Measurements from ENCODE around the gene LOXHD1.

LOXHD1 gene

DNA sequence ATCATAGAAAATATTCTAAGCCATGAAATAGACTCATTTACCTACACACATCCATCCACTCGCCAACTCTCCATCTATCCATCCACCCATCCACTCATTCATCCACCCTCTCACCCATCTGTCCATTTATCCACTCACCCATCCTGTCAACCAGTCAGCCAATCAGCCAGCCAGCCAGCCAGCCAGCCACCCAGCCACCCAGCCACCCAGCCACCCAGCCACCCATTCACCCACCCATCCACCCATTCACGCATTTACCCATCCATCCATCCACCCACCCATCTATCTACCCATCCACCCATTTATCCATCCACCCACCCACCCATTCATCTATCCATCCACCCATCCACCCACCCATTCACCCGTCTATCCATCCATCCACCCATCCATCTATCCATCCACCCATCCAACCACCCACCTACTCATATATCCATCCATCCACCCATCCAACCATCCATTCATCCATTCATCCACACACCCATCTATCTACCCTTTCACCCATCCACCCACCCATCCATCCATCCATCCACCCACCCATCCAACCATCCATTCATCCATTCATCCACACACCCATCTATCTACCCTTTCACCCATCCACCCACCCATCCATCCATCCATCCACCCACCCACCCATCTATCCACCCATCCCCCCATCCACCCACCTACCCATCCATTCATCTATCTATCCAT lies 185.1 kb downstream of the LOXHD1 start:
- no peak overlapping the region for H3K4me3 ChIP-seq (replicated peaks; ENCODE audit: insufficient read depth, low read length)
- no peak for DNase-seq (ENCODE audit: low read depth in 1 of 2, low spot score in 1 of 2)
- no peak overlapping the region for H3K27ac ChIP-seq (replicated peaks)
- H3K27me3 ChIP-seq (ENCODE audit: insufficient read depth, poor library complexity, severe bottlenecking): peaks cover 8% of the 10 kb centered on the region
- no peak for TF ChIP-seq SPI1 (IDR thresholded peaks at IDR 0.05; ENCODE audit: borderline replicate concordance, low read depth)
- TF ChIP-seq, protein P1, sequence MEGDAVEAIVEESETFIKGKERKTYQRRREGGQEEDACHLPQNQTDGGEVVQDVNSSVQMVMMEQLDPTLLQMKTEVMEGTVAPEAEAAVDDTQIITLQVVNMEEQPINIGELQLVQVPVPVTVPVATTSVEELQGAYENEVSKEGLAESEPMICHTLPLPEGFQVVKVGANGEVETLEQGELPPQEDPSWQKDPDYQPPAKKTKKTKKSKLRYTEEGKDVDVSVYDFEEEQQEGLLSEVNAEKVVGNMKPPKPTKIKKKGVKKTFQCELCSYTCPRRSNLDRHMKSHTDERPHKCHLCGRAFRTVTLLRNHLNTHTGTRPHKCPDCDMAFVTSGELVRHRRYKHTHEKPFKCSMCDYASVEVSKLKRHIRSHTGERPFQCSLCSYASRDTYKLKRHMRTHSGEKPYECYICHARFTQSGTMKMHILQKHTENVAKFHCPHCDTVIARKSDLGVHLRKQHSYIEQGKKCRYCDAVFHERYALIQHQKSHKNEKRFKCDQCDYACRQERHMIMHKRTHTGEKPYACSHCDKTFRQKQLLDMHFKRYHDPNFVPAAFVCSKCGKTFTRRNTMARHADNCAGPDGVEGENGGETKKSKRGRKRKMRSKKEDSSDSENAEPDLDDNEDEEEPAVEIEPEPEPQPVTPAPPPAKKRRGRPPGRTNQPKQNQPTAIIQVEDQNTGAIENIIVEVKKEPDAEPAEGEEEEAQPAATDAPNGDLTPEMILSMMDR (IDR thresholded peaks at IDR 0.05; ENCODE audit: insufficient read depth, low read length): no peak
- TF ChIP-seq REST (IDR thresholded peaks at IDR 0.05; ENCODE audit: insufficient replicate concordance, low read depth): no peak
- no peak for TF ChIP-seq POLR2AphosphoS5 (IDR thresholded peaks at IDR 0.05; ENCODE audit: low read depth)
- TF ChIP-seq GABPA (IDR thresholded peaks at IDR 0.05; ENCODE audit: low read depth): no peak

- no peak for DNase-seq (ENCODE audit: low read depth in 1 of 2, low spot score in 1 of 2)
- TF ChIP-seq REST (IDR thresholded peaks at IDR 0.05; ENCODE audit: insufficient replicate concordance, low read depth): no peak
- no peak for TF ChIP-seq GABPA (IDR thresholded peaks at IDR 0.05; ENCODE audit: low read depth)
- TF ChIP-seq, protein P1 (IDR thresholded peaks at IDR 0.05; ENCODE audit: insufficient read depth, low read length): no peak
- TF ChIP-seq POLR2AphosphoS5 (IDR thresholded peaks at IDR 0.05; ENCODE audit: low read depth): no peak
- TF ChIP-seq SPI1 (IDR thresholded peaks at IDR 0.05; ENCODE audit: borderline replicate concordance, low read depth): no peak
Observed at GRCh38 chr18:46470714-46471113, 186.3 kb downstream of the LOXHD1 start.

GRCh38 chr18:46469186-46469915 lies 187.7 kb downstream of the LOXHD1 start:
- Histone ChIP-seq H3K4me3 (replicated peaks; ENCODE audit: insufficient read depth, low read length) (no peak overlapping the region), H3K27ac (replicated peaks) (no peak overlapping the region), H3K27me3 (ENCODE audit: insufficient read depth, poor library complexity, severe bottlenecking) (peaks cover 8% of the 10 kb centered on the region)
- no peak for TF ChIP-seq POLR2AphosphoS5 (IDR thresholded peaks at IDR 0.05; ENCODE audit: low read depth)
- no peak for TF ChIP-seq REST (IDR thresholded peaks at IDR 0.05; ENCODE audit: insufficient replicate concordance, low read depth)
- TF ChIP-seq GABPA (IDR thresholded peaks at IDR 0.05; ENCODE audit: low read depth): no peak
- no peak for TF ChIP-seq SPI1 (IDR thresholded peaks at IDR 0.05; ENCODE audit: borderline replicate concordance, low read depth)
- TF ChIP-seq, protein P1 (IDR thresholded peaks at IDR 0.05; ENCODE audit: insufficient read depth, low read length): no peak
- no peak for DNase-seq (ENCODE audit: low read depth in 1 of 2, low spot score in 1 of 2)

More at GRCh38 chr18:46470714-46471113, 186.3 kb downstream of the LOXHD1 start:
- H3K27ac ChIP-seq (replicated peaks): no peak overlapping the region
- peaks cover 7% of the 10 kb centered on the region for H3K27me3 ChIP-seq (ENCODE audit: insufficient read depth, poor library complexity, severe bottlenecking)
- no peak overlapping the region for H3K4me3 ChIP-seq (replicated peaks; ENCODE audit: insufficient read depth, low read length)
